Raji (cell line): ENCODE results near the gene BICDL2.

Source experiments
- POLR2A ChIP-seq: IDR thresholded peaks from 2 replicates; pipeline ENCODE4 v1.6.1; 2011; ENCODE audit warnings: low read depth, low read length, control low read depth; ENCODE audit not compliant: insufficient read depth

BICDL2 gene

DNA sequence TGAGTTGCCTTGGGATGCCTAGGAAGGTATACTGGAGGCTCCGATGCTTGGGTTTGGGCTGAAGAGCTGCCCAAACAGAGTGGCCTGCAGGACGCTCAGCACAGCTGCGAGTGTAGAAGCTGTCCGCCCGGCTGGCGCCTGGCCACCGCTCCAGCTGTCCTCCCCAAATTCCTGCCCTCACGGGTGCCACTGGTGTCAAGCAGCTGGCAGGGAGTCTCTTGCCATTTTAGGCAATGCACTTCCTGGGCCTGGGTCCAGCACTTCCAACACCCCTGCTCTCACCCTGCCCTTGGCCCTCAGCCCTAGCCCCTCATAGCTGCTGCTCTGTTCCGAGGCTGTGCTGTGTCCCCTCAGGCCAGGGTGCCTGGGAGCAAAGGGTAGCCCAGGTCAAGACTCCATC, 51.3 kb downstream of the BICDL2 start:
- TF ChIP-seq POLR2A: no peak

DNA sequence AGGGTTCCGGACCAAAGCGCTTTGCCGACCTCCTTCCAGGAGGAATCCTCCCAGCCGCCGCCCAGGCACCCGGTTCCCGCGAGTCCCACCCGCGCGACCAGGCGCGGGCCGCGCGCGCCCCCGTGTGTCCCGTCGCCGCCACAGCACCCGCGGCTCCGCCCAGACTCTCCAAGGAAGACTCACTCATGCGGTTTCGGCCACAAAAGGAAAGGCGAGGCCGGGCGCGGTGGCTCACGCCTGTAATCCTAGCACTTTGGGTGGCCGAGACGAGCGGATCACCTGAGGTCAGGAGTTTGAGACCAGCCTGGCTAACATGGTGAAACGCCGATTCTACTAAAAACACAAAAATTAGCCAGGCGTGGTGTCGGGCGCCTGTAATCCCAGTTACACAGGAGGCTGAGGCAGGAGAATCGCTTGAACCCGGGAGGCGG, 53.0 kb downstream of the BICDL2 start:
- no peak; the same call in 1 of the 2 replicates for TF ChIP-seq POLR2A

DNA sequence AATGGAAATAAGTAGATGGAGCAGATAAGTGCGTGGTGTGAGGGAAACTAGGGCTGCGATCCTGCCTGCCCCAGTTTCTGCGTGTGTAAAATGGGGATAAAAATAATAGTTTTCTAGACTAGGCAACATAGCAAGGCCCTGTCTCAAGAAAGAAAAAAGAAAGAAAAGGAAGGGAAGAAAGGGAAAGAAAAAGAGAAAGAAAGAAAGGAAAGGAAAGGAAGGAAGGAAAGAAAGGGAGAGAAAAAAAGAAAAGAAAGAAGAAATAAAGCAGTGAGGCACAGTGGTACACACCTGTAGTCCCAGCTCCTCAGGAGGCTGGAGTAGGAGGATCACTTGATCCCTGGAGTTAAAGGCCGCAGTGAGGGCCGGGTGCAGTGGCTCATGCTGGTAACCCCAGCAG, 54.3 kb downstream of the BICDL2 start:
- no peak for TF ChIP-seq POLR2A

DNA sequence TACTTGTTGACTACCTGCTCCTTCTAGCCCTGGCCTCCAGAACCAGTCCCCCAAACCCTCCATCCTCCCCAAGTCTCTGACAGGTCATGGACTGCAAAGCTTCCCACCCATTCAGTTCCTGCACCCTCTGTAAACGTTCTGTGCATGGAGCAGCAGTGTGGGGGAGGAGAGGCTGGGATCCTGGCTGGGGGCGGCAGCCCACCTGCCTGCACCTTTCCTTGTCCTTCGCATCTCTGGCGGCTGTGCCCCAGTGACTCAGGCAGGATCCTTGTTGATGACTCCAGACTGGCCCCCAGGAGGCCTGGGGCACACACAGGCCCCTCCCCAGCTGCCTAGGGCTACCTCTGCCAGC, 54.9 kb downstream of the BICDL2 start:
- TF ChIP-seq POLR2A: 0 out of 2 replicates have a peak, but pooled peaks have one; percentile 21

DNA sequence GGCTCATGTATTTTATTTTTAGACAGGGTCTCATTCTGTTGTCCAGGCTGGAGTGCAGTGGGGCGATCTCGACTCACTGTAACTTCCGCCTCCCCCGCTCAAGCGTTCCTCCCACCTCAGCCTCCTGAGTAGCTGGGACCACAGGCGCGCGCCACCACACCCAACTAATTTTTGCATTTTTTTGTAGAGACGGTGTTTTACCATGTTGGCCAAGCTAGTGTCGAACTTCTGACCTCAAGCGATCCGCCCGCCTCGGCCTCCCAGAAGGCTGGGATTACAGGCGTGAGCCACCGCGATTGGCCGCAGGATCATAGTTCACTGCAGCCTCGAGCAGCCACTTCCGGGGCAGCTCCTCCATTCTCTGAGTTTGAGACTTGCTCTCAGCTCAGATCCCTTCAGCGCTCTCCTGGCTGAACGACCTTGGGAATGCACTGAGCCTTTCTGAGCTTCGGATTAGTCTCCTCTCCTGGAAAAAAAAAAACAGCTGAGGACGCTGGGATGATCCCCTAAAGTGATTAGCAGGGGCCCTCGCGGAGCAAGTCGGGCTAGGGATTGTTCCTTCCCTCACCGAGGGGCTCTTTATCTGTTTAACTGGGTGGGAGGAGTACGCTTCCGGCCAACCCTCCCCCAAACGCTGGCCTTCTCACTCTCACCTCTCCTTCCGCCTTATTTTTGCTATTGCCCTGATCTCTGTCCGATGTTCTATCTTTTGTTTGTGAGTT, 55.4 kb downstream of the BICDL2 start:
- no peak for TF ChIP-seq POLR2A

DNA sequence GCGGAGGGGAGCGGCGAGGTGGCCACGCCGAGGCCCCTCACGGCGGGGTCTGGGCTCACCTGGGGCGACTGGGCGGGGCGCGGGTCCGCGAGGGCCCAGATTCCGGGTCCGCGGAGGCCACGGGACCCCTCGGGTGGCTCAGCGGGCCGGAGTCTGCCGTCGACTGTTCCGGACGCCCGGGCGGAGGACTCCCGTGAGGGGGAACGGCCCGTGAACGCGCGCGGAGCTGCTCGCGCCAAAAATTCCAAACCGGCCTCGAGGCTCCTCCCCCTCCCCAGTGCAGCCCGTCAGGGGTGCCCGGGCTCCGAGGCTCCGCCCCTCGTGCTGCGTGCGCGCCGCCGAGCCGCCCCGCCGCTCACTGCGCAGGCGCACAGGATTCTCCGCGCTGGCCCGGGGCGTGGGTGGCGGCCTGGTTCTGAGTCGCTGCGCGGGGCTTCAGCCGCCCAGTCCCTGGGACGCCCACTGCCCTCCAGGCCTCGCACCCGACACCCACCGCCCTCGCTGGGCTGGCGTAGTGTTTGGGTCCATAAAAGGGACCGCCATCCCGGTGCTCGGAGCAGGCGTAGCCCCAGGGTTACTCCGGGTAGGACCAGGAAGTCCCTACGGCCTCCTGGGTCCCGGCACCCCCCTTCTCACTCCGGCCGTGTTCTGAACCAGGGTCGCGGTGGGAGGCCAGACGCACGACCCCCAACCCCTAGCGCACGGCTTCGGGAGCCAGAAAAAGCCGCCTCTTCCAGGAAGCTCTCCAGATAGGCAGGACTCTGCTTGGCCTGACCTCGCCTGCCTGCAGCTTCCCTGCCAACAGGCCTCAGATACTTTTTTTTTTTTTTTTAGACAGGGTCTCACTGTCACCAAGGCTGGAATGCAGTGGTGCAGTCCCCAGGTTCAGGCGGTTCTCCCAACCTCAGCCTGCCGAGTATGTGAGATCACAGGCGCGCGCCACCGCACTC, 56.2 kb downstream of the BICDL2 start, which contains the start of gene PKMYT1:
PKMYT1 (minus strand) TSS at position 220 of the 950 bp plus-strand sequence. CDS start 789 bp downstream, outside the sequence.
- peak; percentile 96 for TF ChIP-seq POLR2A

DNA sequence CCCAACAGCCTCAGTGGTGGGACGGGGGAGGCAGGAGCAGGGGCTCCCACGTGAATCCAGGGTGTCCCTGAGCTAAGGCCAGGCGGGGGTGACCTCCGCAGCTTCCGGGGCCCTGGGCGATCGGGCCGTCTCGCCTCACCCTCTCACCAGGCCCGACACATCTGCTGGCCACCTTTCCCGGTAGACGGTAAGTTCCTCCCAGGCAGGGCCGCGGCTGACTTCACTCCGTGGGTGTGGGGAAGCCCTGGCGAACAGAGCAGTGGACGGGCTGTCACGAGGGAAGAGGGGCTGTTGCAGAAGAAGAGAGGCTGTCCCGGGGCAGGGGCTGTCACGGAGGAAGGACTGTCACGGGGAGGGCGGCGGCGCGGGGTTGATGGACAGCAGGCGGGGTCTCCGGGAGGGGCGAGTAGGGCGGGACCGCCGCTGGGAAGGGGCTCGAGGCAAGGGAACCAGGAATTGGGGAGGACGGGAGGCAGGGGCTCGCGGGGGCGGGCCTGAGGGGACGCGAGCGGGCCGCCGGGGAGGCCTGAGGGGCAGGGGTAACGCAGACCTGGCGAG, 57.0 kb downstream of the BICDL2 start:
- TF ChIP-seq POLR2A: no peak
